Measurements from ENCODE around the gene AIPL1. TPM values are rescaled to one million over a fixed set of nuclear protein-coding genes. Genes with fewer than 3 reads are reported as not detected.

The AIPL1 gene
- total RNA-seq, 1 donor from 2014 or later: 0.76 TPM

GRCh38 chr17:6428207-6428965, 6.5 kb downstream of the AIPL1 start:
- Mint-ChIP-seq H3K27ac (ENCODE audit: unreplicated experiment) (no peak overlapping the region), H3K27me3 (ENCODE audit: unreplicated experiment) (peaks cover 3% of the 10 kb centered on the region), H3K36me3 (ENCODE audit: unreplicated experiment) (no peaks in the 10 kb centered on the region), H3K4me3 (ENCODE audit: unreplicated experiment) (no peak overlapping the region), H3K9me3 (ENCODE audit: unreplicated experiment) (peaks cover 5% of the 10 kb centered on the region), H3K4me1 (ENCODE audit: low read depth, unreplicated experiment) (peaks cover 14% of the 10 kb centered on the region)
- no peak for DNase-seq
- TF ChIP-seq CTCF (IDR thresholded peaks at IDR 0.05; ENCODE audit: partially characterized antibody, unreplicated experiment): no peak

GRCh38 chr17:6427279-6427781, 7.6 kb downstream of the AIPL1 start:
- no peak overlapping the region for H3K4me3 Mint-ChIP-seq (ENCODE audit: unreplicated experiment)
- no peak for TF ChIP-seq CTCF (IDR thresholded peaks at IDR 0.05; ENCODE audit: partially characterized antibody, unreplicated experiment)

GRCh38 chr17:6426356-6427101, 8.4 kb downstream of the AIPL1 start:
- peaks cover 18% of the 10 kb centered on the region for H3K4me1 Mint-ChIP-seq (ENCODE audit: low read depth, unreplicated experiment)
- H3K27ac Mint-ChIP-seq (ENCODE audit: unreplicated experiment): no peak overlapping the region
- peaks cover 3% of the 10 kb centered on the region for H3K9me3 Mint-ChIP-seq (ENCODE audit: unreplicated experiment)
- H3K4me3 Mint-ChIP-seq (ENCODE audit: unreplicated experiment): no peak overlapping the region
- DNase-seq: no peak
- no peak for TF ChIP-seq CTCF (IDR thresholded peaks at IDR 0.05; ENCODE audit: partially characterized antibody, unreplicated experiment)
- H3K27me3 Mint-ChIP-seq (ENCODE audit: unreplicated experiment): peaks cover 3% of the 10 kb centered on the region
- no peaks in the 10 kb centered on the region for H3K36me3 Mint-ChIP-seq (ENCODE audit: unreplicated experiment)

More at GRCh38 chr17:6427279-6427781, 7.6 kb downstream of the AIPL1 start:
- Mint-ChIP-seq H3K4me1 (ENCODE audit: low read depth, unreplicated experiment) (peaks cover 17% of the 10 kb centered on the region), H3K9me3 (ENCODE audit: unreplicated experiment) (peaks cover 3% of the 10 kb centered on the region), H3K27ac (ENCODE audit: unreplicated experiment) (no peak overlapping the region), H3K36me3 (ENCODE audit: unreplicated experiment) (no peaks in the 10 kb centered on the region), H3K27me3 (ENCODE audit: unreplicated experiment) (peaks cover 3% of the 10 kb centered on the region)
- no peak for DNase-seq

- no peak for TF ChIP-seq CTCF (IDR thresholded peaks at IDR 0.05; ENCODE audit: partially characterized antibody, unreplicated experiment)
- H3K36me3 Mint-ChIP-seq (ENCODE audit: unreplicated experiment): no peaks in the 10 kb centered on the region
- no peak overlapping the region for H3K27ac Mint-ChIP-seq (ENCODE audit: unreplicated experiment)
- no peak for DNase-seq
- H3K4me1 Mint-ChIP-seq (ENCODE audit: low read depth, unreplicated experiment): peaks cover 18% of the 10 kb centered on the region
- peaks cover 3% of the 10 kb centered on the region for H3K27me3 Mint-ChIP-seq (ENCODE audit: unreplicated experiment)
- no peaks in the 10 kb centered on the region for H3K9me3 Mint-ChIP-seq (ENCODE audit: unreplicated experiment)
- no peak overlapping the region for H3K4me3 Mint-ChIP-seq (ENCODE audit: unreplicated experiment)
These were observed 9.5 kb downstream of the AIPL1 start for GRCh38 chr17:6425407-6425806.

GRCh38 chr17:6423931-6424330, 11.0 kb downstream of the AIPL1 start:
- Mint-ChIP-seq H3K9me3 (ENCODE audit: unreplicated experiment) (no peaks in the 10 kb centered on the region), H3K27ac (ENCODE audit: unreplicated experiment) (no peak overlapping the region)
- no peak for DNase-seq

More at GRCh38 chr17:6423931-6424330, 11.0 kb downstream of the AIPL1 start:
- no peak for TF ChIP-seq CTCF (IDR thresholded peaks at IDR 0.05; ENCODE audit: partially characterized antibody, unreplicated experiment)
- Mint-ChIP-seq H3K4me1 (ENCODE audit: low read depth, unreplicated experiment) (peaks cover 13% of the 10 kb centered on the region), H3K36me3 (ENCODE audit: unreplicated experiment) (no peaks in the 10 kb centered on the region), H3K4me3 (ENCODE audit: unreplicated experiment) (no peak overlapping the region), H3K27me3 (ENCODE audit: unreplicated experiment) (peaks cover 3% of the 10 kb centered on the region)
